Omental fat pad (tissue), 4 donors: ENCODE measurements around the gene PTPRK. TPM values are rescaled to one million over a fixed set of nuclear protein-coding genes. Genes with fewer than 3 reads are reported as not detected.

Experiments used
- ATAC-seq: fragments of 150-250 bp; one replicate; pipeline ENCODE4 v1.9.1; 2016; ENCODE audit warnings: mild to moderate bottlenecking, moderate library complexity; ENCODE audit not compliant: low FRiP score
- DNase-seq: peaks from one replicate; pipeline ENCODE4 v3.0.0-alpha.2; 2019; ENCODE audit warnings: low spot score
- total RNA-seq, 4 donors: library from RNA; depleted of rRNA; stranded (reverse); fragments of >200 nt; gene quantifications; one replicate each; pipeline ENCODE4 v1.1.0, GENCODE V29; 2016
- TF ChIP-seq, protein P1 (sequence below), 3 donors: fragments of 450-650 bp; IDR thresholded peaks; one replicate each; pipeline ENCODE4 v1.5.1; 2016 to 2017; ENCODE audit warnings: antibody characterized with exemption in 3 of 3, mild to moderate bottlenecking in 3 of 3, moderate library complexity in 2 of 3

The PTPRK gene
- total RNA-seq, 4 donors from 2014 or later, result 16.2 to 32.6 (median 20.9) TPM

DNA sequence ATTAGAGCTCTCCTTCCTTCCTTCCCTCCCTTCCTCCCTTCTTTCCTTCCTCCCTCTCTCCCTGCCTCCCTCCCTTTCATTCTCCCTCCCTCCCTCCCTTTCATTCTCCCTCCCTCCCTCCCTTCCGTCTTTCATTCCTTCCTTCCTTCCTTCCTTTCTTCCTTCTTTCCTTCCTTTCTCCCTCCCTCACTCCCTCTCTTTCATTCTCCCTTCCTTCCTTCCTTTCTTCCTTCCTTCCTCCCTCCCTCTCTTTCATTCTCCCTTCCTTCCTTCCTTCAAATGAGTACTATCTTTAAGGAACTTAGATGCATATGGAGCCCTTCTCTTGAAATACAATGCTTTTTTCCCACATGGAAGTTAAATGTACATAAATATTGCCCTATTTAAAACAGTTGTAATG is 20.9 kb upstream of the PTPRK start:
- TF ChIP-seq, protein P1, sequence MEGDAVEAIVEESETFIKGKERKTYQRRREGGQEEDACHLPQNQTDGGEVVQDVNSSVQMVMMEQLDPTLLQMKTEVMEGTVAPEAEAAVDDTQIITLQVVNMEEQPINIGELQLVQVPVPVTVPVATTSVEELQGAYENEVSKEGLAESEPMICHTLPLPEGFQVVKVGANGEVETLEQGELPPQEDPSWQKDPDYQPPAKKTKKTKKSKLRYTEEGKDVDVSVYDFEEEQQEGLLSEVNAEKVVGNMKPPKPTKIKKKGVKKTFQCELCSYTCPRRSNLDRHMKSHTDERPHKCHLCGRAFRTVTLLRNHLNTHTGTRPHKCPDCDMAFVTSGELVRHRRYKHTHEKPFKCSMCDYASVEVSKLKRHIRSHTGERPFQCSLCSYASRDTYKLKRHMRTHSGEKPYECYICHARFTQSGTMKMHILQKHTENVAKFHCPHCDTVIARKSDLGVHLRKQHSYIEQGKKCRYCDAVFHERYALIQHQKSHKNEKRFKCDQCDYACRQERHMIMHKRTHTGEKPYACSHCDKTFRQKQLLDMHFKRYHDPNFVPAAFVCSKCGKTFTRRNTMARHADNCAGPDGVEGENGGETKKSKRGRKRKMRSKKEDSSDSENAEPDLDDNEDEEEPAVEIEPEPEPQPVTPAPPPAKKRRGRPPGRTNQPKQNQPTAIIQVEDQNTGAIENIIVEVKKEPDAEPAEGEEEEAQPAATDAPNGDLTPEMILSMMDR (IDR thresholded peaks at IDR 0.05), result no peak
- DNase-seq (no peak), ATAC-seq (no peak)

DNA sequence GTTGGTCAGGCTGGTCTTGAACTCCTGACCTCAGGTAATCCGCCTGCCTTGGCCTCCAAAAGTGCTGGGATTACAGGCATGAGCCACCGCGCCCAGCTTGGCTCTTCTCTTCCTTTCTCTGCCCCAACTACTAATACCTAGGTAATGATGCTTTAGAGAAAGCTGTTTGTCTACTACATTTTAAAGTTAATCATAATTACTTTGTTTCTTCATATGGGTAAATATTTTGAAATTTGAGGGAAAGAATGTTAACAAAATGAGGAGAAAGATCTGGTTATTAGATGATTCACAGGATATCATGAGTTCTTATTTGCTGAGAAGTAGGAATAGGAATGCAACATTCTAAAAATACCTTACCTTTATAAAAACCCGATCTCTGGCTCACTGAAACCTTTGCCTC is 18.4 kb upstream of the PTPRK start:
- TF ChIP-seq, protein P1 (IDR thresholded peaks at IDR 0.05), result no peak
- DNase-seq, result no peak
- no peak for ATAC-seq

DNA sequence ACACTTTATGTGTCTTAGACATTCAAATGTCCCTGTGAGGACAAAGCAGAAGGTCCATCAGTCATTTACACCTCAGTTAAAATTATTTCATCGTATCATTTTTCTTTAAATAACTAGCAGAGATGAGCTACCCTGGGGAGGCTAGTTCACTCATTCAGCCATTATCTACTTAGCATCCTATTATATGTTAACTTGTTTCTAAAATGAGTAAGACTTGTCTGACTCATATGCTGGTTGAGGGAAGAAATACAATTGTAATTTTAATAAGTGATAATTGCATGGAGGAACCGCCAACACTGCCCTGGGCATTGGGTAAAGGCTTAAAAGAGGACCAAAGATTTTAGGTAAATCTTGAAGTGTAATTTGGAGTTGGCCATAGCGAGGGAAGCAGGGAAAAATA is 12.4 kb upstream of the PTPRK start:
- DNase-seq (no peak), ATAC-seq (no peak)
- TF ChIP-seq, protein P1 (IDR thresholded peaks at IDR 0.05), result no peak

DNA sequence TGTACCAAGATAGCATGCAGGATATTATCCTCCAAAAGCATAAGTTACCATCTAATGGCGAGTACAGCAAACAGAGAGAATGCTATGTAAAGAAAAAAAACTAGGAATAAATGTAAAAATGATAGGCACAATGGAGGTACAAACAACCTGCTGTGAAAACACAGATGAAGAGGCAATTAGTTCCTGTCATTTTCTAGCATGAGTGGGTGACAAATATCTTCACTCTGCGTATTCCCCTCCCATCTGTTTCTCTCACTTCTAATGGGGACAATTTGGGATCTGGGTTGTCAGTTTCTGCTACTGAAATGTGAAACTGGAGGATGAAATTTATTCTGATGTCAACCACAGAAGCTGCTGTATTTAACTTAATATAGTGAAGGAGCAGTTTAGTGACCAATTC is 11.7 kb upstream of the PTPRK start:
- TF ChIP-seq, protein P1 (IDR thresholded peaks at IDR 0.05), result no peak
- ATAC-seq (no peak), DNase-seq (no peak)

DNA sequence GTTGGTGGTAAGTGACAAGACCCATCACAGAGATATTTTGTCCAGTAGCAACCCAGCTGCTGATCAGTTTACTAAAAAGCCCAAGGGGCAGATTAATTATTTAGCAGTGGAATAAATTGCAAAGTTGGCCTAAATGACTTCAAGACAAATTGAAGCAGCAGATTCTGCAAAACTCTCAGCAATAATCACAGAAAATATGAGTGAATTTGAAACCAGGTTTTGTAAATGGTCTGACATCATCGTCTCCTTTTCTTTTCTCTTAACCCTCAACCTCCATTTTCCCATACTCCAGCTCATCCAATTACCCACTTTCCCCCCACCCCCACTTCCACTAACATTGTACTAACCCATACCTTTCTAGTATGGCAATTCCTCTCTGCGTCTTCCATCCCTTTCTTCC is 11.3 kb upstream of the PTPRK start:
- DNase-seq (no peak), ATAC-seq (no peak)
- TF ChIP-seq, protein P1 (IDR thresholded peaks at IDR 0.05), result no peak

DNA sequence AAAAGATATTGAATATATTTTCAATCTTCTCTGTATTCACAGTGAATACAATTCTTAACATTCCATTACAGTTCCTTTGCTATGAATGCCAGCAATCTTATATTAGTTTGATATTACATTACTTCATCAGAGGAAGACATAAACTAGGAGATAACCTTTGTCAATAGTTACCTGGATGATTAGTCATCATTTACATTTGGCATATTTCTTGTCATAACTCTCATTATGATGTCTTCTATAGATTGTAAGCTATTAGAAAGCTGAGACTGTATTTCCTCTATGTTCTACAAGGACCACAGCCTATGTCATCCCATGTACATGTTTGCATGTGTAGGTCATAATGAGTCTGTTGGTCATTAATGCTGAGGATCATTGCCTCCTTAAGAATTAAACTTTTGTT is 7.8 kb upstream of the PTPRK start:
- ATAC-seq (no peak), DNase-seq (no peak)
- TF ChIP-seq, protein P1 (IDR thresholded peaks at IDR 0.05), result no peak

DNA sequence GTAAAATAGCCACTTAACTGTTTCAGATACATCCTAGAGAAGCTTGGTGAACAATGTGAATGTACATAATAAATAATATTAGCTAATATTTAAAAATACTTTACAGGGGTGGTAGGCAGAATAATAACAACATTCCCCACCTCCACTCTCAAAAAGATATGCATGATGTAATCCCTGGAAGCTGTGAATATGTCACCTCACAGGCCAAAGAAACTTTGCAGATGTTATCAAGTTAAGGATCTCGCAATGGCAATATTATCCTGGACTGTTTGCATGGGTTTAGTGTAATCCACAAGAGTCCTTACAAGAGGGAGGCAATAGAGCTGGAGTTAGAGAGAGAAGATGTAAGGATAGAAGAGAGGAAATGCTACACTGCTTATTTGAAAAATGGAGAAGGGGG is 7.0 kb upstream of the PTPRK start:
- DNase-seq, result no peak
- TF ChIP-seq, protein P1 (IDR thresholded peaks at IDR 0.05), result no peak

More for the DNA sequence above, 7.0 kb upstream of the PTPRK start:
- no peak for ATAC-seq
